HG02588 (cell line): ENCODE measurements around the gene MSTN.
A peak's percentile ranks its signal among the peaks of the same experiment; 100 is the strongest.

ENCODE experiments used
- ATAC-seq: cut with Tn5 transposase; IDR thresholded peaks from one replicate; pipeline ENCODE4 v1.9.1; 2021; ENCODE audit warnings: mild to moderate bottlenecking, moderate library complexity; ENCODE audit not compliant: unreplicated experiment

The MSTN gene

GRCh38 chr2:190062601-190063000, at the start of gene MSTN:
MSTN (minus strand) TSS chr2:190062729; CDS start chr2:190062596, 133 bp downstream.
- no peak for ATAC-seq

GRCh38 chr2:190111166-190111565, 48.6 kb upstream of the MSTN start:
- no peak for ATAC-seq

DNA sequence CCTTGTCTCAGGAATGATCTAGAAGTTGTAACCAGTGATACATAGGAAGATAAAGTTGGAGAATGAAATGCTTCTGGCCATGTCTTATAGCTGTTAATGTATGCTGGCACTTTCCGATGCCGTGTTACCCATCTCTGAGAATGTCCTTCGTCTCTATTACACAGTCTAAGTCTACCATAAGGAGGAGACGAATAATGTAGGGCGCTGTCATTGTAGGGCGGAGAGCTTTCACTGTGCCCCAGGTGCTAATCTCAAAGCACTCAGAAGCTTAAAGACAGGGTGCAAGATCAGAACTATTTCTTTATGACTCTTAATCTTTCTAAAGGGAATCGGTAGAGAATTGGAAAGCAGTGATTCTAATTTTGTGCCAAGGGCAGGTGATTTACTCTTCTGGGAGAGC, 48.2 kb upstream of the MSTN start:
- ATAC-seq: no peak

- ATAC-seq: no peak
Measured at GRCh38 chr2:190110131-190110530, 47.6 kb upstream of the MSTN start.

GRCh38 chr2:190107409-190107808, 44.9 kb upstream of the MSTN start:
- ATAC-seq: no peak

DNA sequence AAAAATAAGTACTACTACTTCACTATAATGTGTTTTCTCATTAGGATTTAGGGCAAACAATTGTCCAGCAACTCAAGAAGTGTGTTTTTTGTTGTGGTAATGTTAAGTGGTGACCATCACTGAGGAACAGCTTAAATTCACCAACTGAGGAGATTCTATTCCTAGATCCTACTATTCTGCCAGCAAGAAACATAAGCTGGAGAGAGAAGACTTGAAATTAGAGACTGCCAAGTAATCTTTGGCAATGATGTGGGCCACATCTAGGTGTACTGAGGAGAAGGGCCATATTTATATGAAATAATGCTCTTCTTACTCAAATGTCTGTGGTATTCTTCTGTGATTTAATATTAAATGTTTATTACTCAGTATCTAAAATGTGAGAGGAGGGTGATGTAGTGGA, 44.3 kb upstream of the MSTN start:
- ATAC-seq: no peak

DNA sequence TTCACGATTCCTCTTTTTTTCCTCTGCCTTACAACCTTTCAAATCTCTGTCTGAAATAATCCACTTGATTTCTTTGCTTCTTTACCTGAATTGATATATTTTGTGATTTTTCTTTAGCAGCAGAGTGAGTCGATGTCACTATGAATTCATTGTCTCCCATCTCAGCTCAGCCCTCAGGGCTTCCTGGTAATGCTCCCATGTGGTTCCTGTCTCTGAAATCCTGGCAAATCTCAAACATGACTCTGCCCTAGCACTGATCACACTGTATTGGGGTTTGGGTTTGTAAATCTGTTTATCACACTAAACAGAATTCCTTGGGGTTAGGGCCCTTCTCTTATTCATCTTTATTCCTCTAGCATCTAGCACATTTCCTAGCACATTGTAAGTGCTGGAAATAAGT, 43.0 kb upstream of the MSTN start:
- no peak for ATAC-seq

GRCh38 chr2:190103144-190103543, 40.6 kb upstream of the MSTN start:
- no peak for ATAC-seq

DNA sequence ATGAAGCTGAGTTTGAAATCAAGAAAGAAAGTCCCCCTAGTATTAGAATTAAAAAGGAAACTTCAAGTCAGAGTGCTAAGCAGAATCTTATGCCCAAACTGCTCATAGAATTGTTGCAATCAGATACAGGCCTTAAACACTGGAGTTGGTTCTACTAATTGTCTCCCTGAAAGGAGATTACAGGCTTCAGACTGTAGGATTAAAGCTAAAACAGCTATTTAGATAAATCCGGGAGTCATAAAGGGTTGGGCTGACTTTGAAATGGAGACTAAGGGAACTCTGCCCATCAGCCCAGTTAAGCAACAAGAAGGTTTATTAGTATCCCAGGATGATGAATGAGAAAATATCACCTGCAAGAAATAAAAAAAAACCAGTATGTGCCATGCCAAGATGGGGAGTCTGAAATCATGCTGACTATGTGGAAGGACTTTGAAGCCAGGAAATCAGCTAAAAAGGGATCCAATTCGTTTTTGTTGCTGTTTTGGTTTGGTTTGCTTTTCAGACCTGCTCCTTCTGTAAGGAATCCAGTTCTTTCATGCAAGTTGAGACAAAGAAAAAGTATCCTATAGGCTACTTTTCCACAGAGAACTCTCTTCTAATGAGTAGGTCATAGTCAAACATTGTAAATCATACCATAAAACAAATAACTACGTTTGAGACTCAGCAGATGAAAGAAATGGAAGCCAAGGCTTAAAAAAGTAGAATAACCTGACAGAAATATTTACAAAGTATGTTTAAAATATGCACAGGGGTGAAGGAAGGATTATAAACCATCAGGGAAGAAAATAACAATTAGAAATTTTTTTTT, 37.6 kb upstream of the MSTN start:
- no peak for ATAC-seq

GRCh38 chr2:190098851-190099250, 36.3 kb upstream of the MSTN start:
- ATAC-seq: no peak

DNA sequence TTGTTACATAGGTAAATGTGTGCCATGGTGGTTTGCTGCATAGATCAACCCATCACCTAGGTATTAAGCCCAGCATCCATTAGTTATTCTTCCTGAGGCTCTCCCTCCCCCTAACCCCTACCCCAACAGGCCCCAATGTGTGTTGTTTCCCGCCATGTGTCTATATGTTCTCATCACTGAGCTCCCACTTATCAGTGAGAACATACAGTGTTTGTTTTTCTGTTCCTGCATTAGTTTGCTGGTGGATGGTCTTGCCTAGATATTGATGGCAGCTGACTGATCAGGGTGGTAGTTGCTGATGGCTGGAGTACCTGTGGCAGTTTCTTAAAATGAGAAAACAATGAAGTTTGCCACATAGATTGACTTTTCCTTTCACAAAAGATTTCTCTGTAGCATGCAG, 34.6 kb upstream of the MSTN start:
- ATAC-seq: no peak

DNA sequence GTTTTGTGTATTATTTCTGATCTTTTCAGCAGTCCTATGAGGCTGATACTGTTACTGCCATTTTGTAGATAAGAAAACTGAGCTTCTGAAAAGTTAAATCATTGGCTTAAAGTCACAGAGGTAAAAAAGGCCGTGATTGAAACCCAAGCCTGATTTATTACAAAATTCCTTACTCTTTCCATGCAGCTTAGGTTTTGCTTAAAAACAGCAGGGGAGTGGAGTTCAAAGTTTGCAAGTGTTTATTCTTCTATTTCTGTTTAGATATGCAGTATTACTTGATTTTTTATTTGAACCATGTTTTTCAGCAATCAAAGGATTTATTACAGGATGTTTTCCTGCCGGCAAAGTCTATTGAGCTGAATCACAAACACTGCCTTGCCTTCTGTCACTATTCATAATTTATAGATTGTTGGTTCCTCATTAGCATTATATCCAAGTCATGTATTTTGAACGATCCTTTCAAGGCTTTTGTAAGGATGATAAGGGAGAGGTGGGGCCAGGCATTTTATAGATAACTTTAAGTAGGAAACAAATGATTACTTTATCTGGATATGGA, 31.9 kb upstream of the MSTN start:
- no peak for ATAC-seq

GRCh38 chr2:190093793-190094192, 31.3 kb upstream of the MSTN start:
- no peak for ATAC-seq

GRCh38 chr2:190090148-190090547, 27.6 kb upstream of the MSTN start:
- ATAC-seq: no peak

DNA sequence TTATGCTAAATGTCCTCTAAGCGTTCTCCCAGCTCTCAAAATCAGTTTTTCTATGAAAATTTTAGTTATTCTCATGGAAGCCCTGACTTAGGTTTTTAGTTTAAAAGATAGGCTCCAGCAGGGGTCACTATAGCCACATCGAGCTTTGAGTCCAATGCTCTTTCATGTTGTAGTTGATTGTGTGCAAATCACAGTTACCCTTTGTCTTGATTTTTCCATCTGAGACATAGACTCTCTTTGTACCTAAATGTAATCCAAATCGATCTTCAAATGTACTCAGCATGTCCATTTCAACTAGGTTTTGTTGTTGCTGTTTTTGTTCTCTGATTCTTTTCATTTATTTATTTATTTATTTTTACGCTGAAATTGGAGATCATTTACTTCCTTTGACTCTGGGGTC, 26.4 kb upstream of the MSTN start:
- ATAC-seq: peak; percentile 51

DNA sequence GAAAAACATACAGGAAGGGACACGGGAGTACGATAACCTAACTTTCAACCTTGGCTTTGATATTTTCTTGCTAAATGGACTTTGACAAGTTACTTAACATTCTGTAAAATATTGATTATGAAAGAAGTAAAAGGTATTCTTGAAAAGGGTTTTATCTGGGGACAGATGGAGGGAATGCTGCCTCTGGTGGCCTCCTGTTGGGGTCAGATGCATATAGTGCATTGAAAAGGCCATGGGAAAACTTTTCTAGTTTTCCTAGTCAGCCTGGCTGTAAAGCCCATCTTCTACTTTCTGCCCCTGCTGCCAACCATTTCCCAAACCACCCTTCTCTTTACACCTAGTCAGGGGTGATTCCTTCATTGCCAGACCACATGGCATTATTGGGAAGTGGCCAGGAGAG, 22.2 kb upstream of the MSTN start:
- no peak for ATAC-seq

GRCh38 chr2:190082118-190082517, 19.6 kb upstream of the MSTN start:
- no peak for ATAC-seq

DNA sequence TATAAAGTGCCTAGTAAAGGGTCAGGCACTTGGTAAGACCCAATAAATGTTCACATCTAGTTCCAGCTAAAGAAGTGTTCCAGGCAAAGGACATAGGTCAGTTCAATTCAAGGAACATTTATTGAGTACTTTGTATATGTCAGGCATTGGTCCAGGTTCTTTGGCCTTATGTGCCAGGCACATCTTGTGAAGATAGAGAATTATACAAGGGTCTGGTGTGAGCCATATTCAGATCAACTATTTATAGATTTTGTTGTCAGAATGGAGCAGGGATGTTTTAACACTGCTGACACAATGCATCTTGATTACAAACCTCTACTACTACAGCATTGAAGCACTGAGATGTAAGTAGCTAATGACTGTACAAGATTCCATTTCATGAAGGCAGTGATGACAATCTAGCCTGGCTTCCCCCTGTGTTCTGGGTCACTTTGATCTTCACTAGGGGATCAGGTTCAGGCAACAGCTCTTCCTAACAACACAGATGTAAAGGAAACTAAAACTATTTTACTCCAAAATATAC, 18.1 kb upstream of the MSTN start:
- ATAC-seq: no peak

DNA sequence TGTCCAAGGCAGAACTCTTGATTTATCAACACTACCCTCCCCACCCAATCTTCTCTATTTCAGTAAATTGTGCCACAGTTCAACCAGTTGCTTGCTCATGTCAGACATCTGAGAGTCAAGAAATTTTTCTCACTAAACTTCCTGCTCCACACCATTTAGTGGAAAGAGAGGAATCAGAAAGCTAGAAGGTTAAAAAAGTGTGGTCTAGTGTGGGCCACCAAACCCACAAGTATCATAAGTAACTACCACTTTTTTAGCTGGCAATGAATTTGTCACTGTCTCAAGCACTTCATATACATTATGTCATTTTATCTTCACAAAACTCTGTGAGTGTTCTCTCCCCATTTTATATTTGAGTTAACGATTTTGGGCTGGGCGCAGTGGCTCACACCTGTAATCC, 16.6 kb upstream of the MSTN start:
- ATAC-seq: no peak

GRCh38 chr2:190075623-190076022, 13.1 kb upstream of the MSTN start:
- no peak for ATAC-seq

DNA sequence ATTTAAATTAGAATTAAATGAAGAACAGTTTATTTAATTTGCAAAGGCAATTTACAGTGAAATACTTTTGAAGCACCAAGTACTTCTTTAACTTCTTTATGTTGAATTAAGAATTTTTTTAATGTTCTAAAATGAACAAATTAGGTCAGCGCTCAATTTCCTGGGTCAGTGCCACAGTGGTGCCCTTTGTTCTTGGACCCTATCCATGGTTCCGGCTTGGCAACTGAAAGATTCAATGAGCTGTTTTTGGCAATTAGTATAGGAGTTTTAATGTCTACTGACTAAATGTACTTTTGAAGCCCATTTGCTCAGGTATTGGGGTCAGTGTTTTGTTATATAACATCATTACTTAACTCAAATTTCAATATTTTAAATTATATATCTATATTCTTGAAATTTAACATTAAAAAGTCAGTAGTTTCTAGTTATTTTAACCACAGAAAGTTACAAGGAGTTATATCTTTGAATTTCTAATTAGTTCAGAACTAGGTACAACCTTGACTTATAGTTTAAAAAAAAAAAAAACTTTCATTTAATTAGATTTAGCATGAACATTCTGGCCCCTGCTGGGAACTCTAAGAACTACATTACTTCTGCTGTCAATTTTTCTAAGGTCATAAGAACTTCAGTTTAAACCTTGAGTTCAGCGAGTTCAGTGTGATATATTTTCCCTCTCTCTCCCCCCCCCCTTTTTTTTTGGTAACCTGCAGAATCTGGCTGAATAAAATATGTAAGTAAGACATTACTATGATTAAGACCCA, 7.6 kb upstream of the MSTN start:
- no peak for ATAC-seq

DNA sequence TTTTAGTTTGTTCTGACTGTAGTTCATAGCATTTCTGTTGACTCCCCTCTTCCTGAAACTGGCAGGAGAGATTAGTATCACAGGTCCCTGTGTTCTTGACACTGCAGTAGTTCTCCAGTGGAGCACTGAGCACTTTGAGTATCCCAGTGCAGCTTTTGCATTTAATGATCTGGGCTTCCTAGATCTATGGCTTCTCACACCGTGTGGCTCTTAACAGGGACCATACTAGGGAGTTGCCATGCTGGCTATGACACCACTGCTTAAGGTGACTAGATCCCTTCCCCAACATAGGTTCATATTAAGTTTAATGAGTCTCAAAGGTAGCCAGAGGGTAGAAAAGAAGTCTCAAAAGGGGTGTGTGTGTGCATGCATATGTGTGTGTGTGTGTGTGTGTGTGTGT, 6.2 kb upstream of the MSTN start:
- ATAC-seq: no peak
